Inferior parietal cortex (tissue), 1 donor: Measurements from ENCODE around the gene PTPRR.

ENCODE experiments used
- DNase-seq: peaks from one replicate; pipeline ENCODE4 v3.0.0-alpha.2; 2016; ENCODE audit errors: extremely low spot score

The PTPRR gene

DNA sequence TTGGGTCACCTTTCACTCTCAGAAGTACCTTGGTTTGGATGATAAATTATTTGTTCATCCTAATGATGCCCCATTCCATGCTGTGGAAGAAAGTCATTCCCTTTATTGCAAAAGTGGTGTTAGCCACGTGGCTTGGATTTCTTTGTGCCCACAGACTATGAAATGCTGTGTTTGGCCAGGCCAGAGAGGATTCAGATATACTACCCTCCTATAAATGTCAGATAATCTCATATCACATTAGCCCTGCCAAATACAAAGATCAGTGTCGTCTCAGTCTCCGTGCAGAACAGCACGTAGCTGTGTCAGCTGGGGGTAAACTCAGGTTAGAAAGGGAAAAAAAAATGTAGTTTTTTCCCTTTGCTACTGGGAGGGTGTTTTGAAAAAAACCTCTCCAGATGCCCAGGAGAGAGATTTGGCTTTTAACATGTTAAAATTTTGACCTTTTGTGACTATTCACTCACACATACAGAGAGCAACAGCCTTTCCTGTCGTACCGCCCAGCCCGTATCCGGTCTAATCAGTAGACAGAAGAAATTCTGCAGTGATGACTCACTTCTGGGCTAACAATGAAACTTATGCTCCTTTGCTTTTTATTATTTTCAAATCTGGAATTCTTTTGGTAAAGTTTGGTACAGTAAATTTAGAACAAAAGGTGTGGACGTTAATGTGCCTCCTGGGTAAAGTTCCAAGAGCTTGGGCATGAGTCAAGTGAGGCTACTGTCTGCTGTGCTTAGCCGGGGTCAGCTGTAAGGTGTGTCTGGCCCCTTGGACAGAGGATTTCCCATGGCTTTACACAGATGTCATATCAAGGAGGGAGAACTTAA lies 274.8 kb downstream of the PTPRR start:
- DNase-seq: no peak

DNA sequence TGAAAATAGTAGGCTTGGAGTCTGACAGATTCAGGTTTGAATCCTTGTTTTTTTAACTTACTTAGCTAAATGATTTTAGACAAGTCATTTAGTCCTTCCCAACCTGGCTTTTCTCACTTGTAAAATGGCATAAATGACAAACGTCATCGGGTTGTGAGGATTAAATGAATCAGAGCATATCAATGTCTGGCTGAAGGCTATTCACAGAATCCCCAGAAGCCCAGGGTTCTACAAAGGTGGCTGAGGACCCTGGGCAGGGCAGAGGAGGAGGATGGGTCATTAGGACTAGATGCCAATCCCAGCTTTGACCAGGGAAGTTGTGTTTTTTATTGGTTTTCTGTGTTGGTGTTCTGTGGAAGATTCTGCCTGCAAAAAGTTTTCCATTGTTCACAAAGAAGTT lies 275.7 kb downstream of the PTPRR start:
- DNase-seq: no peak

- DNase-seq: no peak
These were observed 276.6 kb downstream of the PTPRR start for GRCh38 chr12:70643939-70644338.

DNA sequence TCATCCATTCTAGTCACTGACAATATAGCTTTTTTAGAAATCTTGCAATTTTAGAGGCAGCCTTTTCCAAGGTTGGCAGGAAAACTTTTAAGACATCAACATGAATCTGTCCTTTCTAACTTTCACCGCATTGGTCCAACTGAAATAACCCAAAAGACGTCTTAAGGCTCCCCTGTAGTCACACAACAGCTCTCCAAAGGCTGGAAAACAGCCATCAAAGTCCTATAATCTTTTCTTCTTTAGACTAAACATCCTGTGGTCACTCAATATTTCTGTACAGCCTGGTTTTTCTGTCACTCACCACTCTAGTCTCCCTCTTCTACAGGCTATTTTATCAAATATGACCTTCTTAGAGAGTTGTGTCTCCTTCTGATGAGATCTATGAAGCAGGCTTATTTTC lies 278.8 kb downstream of the PTPRR start:
- no peak for DNase-seq

DNA sequence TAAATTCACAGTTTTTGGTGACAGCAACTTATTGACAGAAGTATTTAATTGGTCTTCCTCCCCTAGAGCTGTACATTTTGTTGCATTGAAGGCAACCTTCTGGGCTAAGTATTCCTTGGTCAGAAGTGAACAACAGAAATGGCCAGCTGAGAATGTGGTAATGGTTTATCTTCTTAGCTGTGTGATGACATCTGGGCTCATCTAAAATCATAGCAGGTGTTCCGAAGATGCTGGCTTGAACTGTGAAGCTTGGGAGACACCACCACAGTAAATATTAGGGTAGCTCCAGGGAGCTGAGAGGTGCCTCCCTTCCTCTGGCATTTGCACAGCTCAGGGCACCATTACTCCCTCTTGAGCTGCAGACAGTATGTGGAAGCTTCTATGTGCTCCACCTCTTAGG lies 279.6 kb downstream of the PTPRR start:
- DNase-seq: no peak

DNA sequence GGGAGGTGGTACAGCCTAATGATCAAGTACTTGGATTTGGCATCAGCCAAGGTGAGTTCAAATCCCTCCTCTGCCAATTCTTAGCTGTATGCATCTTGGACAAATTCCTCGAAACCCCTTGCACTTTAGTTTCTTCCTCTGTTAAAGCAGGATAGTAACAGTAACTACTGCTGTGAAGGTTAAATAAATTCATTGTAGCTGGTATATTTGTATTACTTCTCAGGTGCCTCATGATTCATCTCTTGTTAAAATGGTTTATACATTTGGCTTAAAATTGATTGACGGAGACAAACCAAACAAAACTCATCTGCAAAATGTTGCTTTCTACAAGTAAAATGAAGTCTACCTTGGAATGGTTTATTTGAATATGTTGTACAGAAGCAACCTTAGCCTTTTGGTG lies 281.0 kb downstream of the PTPRR start:
- DNase-seq: no peak

GRCh38 chr12:70638639-70639360 lies 281.7 kb downstream of the PTPRR start:
- no peak for DNase-seq

DNA sequence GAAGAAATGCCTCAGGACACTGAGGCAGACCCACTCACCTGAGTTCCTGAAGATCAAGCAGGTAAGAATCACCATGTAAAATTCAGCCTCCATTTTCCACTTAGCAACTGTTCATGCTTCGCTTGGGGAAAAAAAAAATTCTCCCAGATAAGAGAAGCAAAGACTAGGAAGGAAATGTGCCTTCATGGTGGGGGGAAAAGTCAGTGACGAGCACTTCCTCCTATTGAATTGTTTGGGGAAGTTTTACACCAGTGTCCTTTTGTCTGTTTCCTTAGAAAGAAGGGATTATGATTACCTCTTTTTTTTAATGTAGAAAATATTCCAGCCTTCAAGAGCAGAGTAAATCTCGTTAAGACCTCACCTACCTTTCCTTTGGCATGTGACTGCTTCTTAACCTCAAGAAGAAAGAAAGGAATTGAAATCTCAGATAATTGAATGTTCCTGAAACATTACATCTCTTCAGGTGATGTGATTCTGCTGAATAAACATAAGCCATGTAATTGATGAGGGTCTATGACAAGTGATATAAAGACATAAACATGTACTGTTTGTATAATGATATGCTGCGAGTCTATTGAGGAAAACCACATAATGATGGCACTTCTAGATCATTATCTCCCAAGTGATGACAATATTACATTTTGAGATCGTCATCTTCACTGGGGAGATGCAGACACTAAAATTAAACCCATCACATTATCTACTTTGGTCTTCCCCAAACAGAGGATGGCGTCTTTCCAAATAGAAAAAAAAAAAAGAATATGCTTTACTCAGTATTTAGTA lies 283.0 kb downstream of the PTPRR start, which contains the start of gene PTPRB:
TSS of gene PTPRB (minus strand) at position 127 of the 783 bp plus-strand sequence. CDS start at position 93, 34 bp downstream.
- no peak for DNase-seq

- no peak for DNase-seq
These were observed 284.8 kb downstream of the PTPRR start for GRCh38 chr12:70635755-70636154.

DNA sequence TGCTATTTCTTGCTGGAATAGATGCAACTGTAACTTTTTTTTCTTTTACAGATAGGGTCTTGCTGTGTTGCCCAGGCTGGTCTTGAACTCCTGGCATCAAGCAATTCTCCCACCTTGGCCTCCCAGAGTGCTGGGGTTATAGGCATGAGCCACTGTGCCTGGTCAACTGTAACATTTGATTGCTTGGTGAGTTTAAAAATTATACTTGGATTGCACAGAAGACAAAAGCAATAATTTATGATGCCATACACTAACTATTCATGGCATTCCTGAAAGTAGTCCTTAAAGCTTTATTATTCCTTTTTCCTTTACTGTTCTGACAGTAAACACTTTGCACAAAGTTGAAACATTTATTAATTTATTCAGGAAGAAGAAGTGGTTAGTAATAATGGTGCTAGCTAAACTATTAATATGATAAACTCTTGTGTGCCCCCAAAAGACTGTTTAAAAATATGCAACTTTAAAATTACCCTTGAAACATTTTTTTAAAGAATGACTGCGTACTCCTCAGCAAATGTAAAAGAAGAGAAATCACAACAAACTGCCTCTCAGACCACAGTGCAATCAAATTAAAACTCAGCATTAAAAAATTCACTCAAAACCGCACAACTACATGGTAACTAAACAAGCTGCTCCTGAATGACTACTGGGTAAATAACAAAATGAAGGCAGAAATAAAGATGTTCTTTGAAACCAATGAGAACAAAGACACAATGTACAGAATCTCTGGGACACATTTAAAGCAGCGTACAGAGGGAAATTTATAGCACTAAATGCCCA lies 291.6 kb downstream of the PTPRR start:
- DNase-seq: no peak

- no peak for DNase-seq
These were observed 292.9 kb downstream of the PTPRR start for GRCh38 chr12:70627677-70628076.

GRCh38 chr12:70626180-70626579 lies 294.4 kb downstream of the PTPRR start:
- no peak for DNase-seq

DNA sequence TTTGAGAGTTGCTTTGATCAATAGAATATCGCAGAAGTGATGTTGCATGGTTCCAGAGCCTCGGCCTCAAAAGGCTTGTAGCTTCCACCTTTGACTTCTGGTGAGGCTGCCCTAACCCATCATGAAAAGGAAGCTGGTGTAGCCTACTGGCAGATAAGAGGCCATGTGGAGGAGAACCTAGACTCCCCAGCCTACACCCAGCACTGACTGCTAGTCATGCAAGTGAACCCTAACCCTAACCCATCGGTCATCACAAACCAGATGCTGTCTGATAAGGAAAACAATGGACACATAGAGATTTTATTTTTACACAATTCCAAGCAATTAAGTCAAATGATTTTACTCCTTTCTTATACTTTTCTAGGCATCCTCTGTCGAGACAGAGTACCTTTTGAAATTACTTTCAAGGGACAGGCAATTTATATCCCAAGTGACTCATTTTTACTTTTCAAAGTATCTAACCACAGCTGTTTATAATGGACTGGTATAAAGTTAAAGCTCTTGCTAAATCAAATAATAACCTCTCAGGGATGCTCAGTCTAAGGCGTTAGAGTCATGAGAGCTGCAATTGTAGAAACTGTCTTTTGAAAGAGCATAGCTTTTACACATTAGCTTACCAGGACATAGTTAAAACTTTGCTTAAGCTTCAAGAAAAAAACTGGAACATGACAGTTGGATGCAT lies 300.9 kb downstream of the PTPRR start:
- no peak for DNase-seq

- no peak for DNase-seq
These were observed 302.2 kb downstream of the PTPRR start for GRCh38 chr12:70618371-70618770.

DNA sequence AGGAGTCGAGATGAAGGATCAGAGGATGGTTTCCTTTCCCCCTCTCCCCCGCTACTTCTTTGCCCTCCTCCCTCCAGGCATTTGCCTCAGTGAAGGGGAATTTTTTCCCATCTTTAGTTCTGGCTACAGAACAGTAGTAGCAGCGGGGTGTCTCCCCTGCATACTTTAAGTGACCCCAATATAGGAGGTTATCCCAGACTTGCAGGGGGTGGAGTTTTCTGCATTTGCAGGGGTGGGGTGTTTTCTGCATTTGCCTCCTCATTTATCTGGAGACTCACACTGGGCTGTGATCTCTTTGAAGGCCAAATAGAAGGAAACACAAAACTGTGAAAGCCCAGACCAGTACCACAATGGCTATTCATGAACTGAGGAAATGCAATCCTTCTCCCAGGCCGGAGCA lies 303.1 kb downstream of the PTPRR start:
- DNase-seq: no peak

DNA sequence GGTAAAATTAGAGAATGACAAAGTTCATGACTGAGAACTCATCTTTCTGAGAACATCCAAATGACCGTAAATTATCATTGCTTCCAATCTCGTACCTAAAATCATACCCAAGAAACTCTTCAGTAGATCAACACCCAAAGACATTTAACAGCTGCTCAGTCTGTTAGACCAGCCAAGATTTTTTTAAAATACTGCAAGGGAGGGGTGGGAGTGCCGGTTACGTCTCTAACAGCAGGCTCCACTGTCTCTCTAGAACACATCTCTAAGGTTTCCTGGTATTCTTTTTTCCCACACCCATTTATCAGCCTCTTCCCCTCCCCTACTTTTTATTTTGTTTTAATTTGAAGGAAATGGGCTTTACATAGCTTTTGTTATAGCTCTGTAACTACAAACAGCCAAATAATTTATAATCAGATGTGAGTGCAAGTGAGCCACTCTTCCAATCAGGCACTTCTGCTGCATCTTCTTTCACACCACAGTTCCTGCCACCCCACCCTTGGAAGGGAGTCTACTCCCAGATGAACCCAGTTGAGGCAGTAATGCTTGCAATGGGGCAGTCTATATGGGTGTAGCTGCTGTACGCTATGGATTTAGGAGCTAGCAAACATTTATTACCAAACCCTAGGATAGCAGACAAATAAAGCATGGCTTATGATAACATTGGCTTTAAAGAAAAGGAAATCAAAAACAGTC lies 305.2 kb downstream of the PTPRR start:
- no peak for DNase-seq

- DNase-seq: no peak
These were observed 310.6 kb downstream of the PTPRR start for GRCh38 chr12:70609739-70610491.

DNA sequence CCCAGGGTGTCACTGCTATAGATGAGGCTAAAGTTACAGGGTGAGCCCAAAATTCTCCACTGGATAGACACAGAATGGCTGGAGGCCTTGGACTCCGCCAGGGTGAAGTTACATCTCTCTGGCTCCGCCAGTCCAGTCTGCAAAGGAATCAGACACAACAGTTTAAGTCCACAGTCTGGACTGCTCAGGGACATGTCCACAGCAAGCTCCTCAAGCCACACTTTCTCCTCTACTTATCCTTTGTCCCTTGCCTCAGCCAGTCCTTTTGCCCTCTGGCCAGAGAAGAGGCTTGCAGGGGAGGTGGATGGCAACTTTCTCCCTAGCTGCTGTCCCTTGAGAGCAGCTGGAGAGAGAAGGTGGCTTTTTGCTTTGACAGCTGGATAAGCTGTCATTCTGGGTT lies 311.3 kb downstream of the PTPRR start:
- no peak for DNase-seq

GRCh38 chr12:70608184-70608583 lies 312.4 kb downstream of the PTPRR start:
- no peak for DNase-seq

GRCh38 chr12:70607107-70607506 lies 313.4 kb downstream of the PTPRR start:
- DNase-seq: no peak
